ENCODE data around the gene EOGT.
A peak's percentile ranks its signal among the peaks of the same experiment; 100 is the strongest.

Gene EOGT

DNA sequence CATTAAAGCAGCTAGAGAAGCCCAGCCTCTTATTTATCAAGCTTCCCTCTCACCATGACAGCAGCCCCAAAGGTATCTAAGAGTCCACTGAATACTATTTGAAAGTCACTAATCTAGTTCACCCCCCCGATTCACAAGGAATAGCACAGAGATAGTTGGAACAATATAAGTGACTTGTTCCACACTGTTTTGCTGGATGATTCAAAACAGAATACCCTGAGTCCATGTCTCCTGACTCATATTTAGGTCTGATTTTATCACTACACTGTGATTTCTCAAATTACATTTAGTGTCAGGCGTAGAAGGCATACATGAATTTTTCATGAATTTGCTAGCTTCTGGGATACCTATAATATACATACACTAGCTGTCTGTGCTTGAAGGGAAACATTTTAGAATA, 18.7 kb upstream of the EOGT start:
- Histone ChIP-seq H3K4me1 (ENCODE audit: control insufficient read depth, insufficient read depth, low read length) (no peaks in the 10 kb centered on the region), H3K36me3 (ENCODE audit: control insufficient read depth, insufficient read depth, low read length) (peaks cover 86% of the 10 kb centered on the region), H3K27ac (ENCODE audit: low read depth, low read length) (no peak overlapping the region), H3K27me3 (ENCODE audit: control insufficient read depth, insufficient read depth, low read length) (no peaks in the 10 kb centered on the region), H3K9me3 (ENCODE audit: control insufficient read depth, insufficient read depth, low read depth, low read length) (no peaks in the 10 kb centered on the region), H3K9ac (ENCODE audit: low read length) (no peak overlapping the region), H3K4me3 (ENCODE audit: low read depth, low read length) (no peak overlapping the region)

DNA sequence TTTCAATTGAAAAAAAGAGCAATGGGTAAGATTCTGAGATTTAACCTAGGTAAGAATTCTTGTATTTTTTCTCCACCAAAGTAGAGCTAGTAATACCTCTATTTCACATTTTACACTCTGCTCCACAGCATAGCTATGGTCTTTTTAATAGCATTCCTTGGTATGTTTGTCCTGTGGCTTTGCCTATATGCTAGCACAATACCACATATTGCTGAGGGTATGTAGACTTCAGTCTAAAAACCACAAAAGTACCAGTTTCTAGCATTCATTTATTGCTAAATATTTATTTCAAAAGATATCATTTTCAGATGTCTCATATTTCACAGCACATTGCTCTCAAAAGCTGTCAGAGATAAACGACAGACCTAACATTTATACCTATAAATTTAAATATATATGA, 18.2 kb upstream of the EOGT start:
- Histone ChIP-seq H3K27me3 (ENCODE audit: control insufficient read depth, insufficient read depth, low read length) (no peaks in the 10 kb centered on the region), H3K4me1 (ENCODE audit: control insufficient read depth, insufficient read depth, low read length) (no peaks in the 10 kb centered on the region), H3K9ac (ENCODE audit: low read length) (no peak overlapping the region), H3K4me3 (ENCODE audit: low read depth, low read length) (no peak overlapping the region), H3K9me3 (ENCODE audit: control insufficient read depth, insufficient read depth, low read depth, low read length) (no peaks in the 10 kb centered on the region), H3K27ac (ENCODE audit: low read depth, low read length) (no peak overlapping the region), H3K36me3 (ENCODE audit: control insufficient read depth, insufficient read depth, low read length) (peaks cover 86% of the 10 kb centered on the region)

DNA sequence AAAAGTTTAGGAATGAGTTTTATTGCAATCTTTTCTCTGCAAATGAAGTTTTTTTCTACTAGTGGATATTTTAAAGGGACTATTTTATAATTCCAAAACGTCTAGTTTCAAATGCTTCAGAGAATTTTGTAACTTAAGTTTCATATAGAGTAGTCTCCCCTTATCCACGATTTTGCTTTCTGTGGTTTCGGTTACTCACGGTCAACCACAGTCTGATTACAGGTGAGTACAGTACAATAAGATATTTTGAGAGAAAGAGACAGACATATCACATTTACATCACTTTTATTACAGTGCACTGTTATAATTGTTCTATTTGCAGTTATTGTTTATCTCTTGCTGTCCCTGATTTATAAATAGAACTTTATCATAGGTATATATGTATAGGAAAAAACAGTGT, 7.4 kb upstream of the EOGT start:
- no peak overlapping the region for H3K4me3 ChIP-seq (ENCODE audit: low read depth, low read length)
- no peak overlapping the region for H3K27ac ChIP-seq (ENCODE audit: low read depth, low read length)
- no peaks in the 10 kb centered on the region for H3K4me1 ChIP-seq (ENCODE audit: control insufficient read depth, insufficient read depth, low read length)
- H3K9me3 ChIP-seq (ENCODE audit: control insufficient read depth, insufficient read depth, low read depth, low read length): no peaks in the 10 kb centered on the region
- peaks cover 39% of the 10 kb centered on the region for H3K36me3 ChIP-seq (ENCODE audit: control insufficient read depth, insufficient read depth, low read length)
- no peak overlapping the region for H3K9ac ChIP-seq (ENCODE audit: low read length)
- H3K27me3 ChIP-seq (ENCODE audit: control insufficient read depth, insufficient read depth, low read length): no peaks in the 10 kb centered on the region

DNA sequence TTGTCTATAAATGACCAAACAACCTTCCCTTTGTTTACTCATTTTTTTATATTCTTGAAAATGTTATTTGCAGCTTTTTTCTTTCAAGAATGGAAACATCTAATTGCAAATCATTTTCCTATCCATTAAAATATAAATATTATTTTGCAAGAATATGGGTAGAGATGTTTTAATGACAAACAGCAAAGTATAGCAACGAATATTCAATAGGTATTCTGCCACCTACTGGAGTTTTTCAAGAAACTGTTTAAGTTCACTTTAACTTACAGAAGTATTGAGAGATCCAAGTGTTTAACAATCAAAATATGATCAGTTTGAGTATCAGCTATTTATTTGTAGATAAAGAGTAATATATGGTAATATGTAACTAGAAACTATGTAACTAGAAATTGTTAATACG, 6.9 kb upstream of the EOGT start:
- H3K36me3 ChIP-seq (ENCODE audit: control insufficient read depth, insufficient read depth, low read length): peaks cover 35% of the 10 kb centered on the region

DNA sequence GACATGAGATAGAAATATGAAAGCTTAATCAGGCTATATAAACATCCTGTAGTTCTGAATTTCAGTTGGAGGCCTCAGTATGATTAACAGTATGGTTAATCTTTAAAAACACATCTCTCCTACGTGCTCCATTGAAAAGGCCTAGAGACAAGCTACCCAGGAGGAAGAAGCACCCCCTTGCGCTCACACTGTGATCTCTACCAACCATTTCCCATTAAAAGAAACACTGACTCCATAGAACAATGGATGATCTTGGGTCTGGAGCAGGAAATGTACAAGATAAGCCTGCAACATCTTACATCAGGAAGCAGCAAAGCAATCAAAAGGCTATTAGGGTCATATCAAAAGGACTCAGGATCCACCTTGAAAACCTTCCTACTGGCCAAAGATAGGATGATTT, 3.4 kb upstream of the EOGT start:
- Histone ChIP-seq H3K4me1 (ENCODE audit: control insufficient read depth, insufficient read depth, low read length) (peaks cover 28% of the 10 kb centered on the region), H3K27me3 (ENCODE audit: control insufficient read depth, insufficient read depth, low read length) (no peaks in the 10 kb centered on the region), H3K9me3 (ENCODE audit: control insufficient read depth, insufficient read depth, low read depth, low read length) (no peaks in the 10 kb centered on the region), H3K4me3 (ENCODE audit: low read depth, low read length) (no peak overlapping the region), H3K9ac (ENCODE audit: low read length) (no peak overlapping the region), H3K27ac (ENCODE audit: low read depth, low read length) (no peak overlapping the region), H3K36me3 (ENCODE audit: control insufficient read depth, insufficient read depth, low read length) (peaks cover 3% of the 10 kb centered on the region; the same call in 1 of the 2 replicates)

More for the DNA sequence above, 6.9 kb upstream of the EOGT start:
- Histone ChIP-seq H3K9me3 (ENCODE audit: control insufficient read depth, insufficient read depth, low read depth, low read length) (no peaks in the 10 kb centered on the region), H3K4me3 (ENCODE audit: low read depth, low read length) (no peak overlapping the region), H3K27ac (ENCODE audit: low read depth, low read length) (no peak overlapping the region), H3K4me1 (ENCODE audit: control insufficient read depth, insufficient read depth, low read length) (peaks cover 3% of the 10 kb centered on the region; the same call in 1 of the 2 replicates), H3K27me3 (ENCODE audit: control insufficient read depth, insufficient read depth, low read length) (no peaks in the 10 kb centered on the region), H3K9ac (ENCODE audit: low read length) (no peak overlapping the region)

DNA sequence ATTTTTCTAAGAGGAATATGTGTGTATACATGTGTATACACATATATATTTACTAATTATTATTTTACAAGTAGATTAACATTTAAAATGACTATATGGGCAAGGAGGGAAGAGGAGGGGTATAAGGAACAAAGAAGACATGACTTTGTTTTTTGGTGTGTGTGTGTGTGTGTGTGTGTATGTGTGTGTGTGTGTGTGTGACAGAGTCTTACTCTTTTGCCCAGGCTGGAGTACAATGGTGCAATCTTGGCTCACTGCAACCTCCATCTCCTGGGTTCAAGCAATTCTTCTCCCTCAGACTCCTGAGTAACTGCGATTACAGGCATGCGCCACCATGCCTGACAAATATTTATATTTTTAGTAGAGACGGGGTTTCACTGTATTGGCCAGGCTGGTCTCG, 2.6 kb upstream of the EOGT start:
- H3K9ac ChIP-seq (ENCODE audit: low read length): no peak overlapping the region
- H3K4me1 ChIP-seq (ENCODE audit: control insufficient read depth, insufficient read depth, low read length): peaks cover 36% of the 10 kb centered on the region
- H3K27me3 ChIP-seq (ENCODE audit: control insufficient read depth, insufficient read depth, low read length): no peaks in the 10 kb centered on the region
- H3K36me3 ChIP-seq (ENCODE audit: control insufficient read depth, insufficient read depth, low read length): peaks cover 3% of the 10 kb centered on the region; the same call in 1 of the 2 replicates
- no peak overlapping the region for H3K4me3 ChIP-seq (ENCODE audit: low read depth, low read length)
- no peaks in the 10 kb centered on the region for H3K9me3 ChIP-seq (ENCODE audit: control insufficient read depth, insufficient read depth, low read depth, low read length)
- H3K27ac ChIP-seq (ENCODE audit: low read depth, low read length): no peak overlapping the region

DNA sequence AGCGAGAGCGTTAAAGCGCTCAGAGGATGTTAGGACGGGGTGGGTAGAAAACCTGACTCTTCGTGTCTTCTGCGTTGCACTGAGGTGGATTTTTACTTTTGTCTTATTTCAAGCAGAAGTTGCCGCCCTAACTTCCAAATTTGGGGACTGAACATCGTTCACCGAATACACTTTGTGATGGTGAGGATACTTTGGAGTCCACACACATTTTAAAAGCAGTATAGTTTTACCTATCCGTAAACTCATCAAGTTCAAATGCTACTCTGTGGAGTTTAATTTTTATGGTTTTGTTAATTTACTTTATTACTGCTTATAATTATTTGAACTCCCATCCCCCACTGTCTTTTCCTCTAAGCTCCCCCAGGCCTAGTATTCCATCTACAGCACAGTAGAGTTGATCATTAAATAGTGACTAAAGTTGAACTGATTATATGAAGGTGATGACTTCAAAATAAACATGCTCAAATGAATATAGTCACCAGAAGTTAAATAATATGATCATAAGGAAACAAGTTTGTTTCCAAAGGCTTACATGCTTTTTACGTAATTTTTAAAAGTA, 617 bp upstream of the EOGT start:
- Histone ChIP-seq H3K4me1 (ENCODE audit: control insufficient read depth, insufficient read depth, low read length) (peaks cover 56% of the 10 kb centered on the region), H3K9me3 (ENCODE audit: control insufficient read depth, insufficient read depth, low read depth, low read length) (no peaks in the 10 kb centered on the region), H3K27me3 (ENCODE audit: control insufficient read depth, insufficient read depth, low read length) (no peaks in the 10 kb centered on the region), H3K36me3 (ENCODE audit: control insufficient read depth, insufficient read depth, low read length) (peaks cover 10% of the 10 kb centered on the region; the same call in 1 of the 2 replicates), H3K27ac (ENCODE audit: low read depth, low read length) (peak overlapping the region; percentile 92; the same call in 1 of the 2 replicates), H3K4me3 (ENCODE audit: low read depth, low read length) (peak overlapping the region; percentile 82), H3K9ac (ENCODE audit: low read length) (peak overlapping the region; percentile 97)

DNA sequence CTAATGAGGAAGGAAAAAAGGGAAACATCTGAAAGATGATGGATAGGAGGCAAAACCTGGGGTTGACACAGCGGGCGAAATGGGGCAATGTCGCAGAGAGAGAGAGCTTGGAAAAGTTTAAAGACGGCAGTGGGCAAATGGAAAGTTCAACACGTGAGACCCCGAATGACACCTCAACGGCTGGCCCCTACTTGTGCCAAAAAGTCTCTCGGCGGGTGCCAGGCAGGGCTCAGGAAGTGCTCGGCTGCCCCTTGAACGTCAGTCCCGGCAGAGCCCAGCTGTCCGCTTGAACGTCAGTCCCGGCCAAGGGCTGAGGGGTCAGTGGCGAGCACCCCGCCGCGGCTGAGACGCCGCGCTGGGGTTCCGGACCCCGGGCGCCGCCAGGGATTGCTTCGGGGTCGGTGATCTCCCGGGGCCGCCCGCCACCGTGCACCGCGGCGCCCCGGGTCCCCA, 658 bp downstream of the EOGT start:
- Histone ChIP-seq H3K36me3 (ENCODE audit: control insufficient read depth, insufficient read depth, low read length) (peaks cover 21% of the 10 kb centered on the region), H3K4me3 (ENCODE audit: low read depth, low read length) (peak overlapping the region; percentile 82), H3K27me3 (ENCODE audit: control insufficient read depth, insufficient read depth, low read length) (no peaks in the 10 kb centered on the region), H3K27ac (ENCODE audit: low read depth, low read length) (peak overlapping the region; percentile 92; the same call in 1 of the 2 replicates), H3K9me3 (ENCODE audit: control insufficient read depth, insufficient read depth, low read depth, low read length) (no peaks in the 10 kb centered on the region), H3K9ac (ENCODE audit: low read length) (peak overlapping the region; percentile 97), H3K4me1 (ENCODE audit: control insufficient read depth, insufficient read depth, low read length) (peaks cover 69% of the 10 kb centered on the region)

DNA sequence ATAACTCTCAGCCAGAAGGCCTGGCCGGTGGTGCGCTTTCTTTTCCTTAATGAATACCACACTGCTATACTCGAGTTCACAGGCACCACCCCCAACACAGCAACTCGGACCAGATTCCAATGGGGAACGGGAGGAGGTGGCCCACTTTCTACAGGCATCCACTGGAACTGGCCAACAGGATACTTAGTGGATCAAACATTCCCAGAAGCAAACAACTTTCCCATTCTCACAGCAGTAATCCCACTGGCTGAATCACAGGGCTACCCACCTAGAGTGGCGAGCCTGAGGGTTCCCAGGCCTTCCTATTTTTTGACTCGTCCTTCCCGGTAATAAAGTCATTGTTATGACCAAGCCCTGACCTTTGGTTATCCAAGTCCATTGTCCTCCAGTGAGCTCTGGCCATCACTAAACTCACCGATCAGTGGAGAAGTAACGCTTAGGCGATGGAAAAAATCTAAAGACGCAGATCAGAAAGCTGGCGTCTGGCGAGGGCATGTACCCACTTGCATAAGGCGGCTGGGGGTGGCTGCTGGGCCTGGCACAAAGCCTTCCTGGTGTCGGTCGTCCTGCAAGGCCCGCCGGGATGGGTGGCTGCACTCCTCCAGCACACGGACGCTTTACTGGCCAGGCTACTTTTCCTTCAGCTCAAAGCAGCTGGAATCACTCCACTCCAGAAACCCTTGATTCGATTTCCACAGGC, 1.2 kb downstream of the EOGT start:
- Histone ChIP-seq H3K9ac (ENCODE audit: low read length) (peak overlapping the region; percentile 97), H3K27ac (ENCODE audit: low read depth, low read length) (peak overlapping the region; percentile 92; the same call in 1 of the 2 replicates)

DNA sequence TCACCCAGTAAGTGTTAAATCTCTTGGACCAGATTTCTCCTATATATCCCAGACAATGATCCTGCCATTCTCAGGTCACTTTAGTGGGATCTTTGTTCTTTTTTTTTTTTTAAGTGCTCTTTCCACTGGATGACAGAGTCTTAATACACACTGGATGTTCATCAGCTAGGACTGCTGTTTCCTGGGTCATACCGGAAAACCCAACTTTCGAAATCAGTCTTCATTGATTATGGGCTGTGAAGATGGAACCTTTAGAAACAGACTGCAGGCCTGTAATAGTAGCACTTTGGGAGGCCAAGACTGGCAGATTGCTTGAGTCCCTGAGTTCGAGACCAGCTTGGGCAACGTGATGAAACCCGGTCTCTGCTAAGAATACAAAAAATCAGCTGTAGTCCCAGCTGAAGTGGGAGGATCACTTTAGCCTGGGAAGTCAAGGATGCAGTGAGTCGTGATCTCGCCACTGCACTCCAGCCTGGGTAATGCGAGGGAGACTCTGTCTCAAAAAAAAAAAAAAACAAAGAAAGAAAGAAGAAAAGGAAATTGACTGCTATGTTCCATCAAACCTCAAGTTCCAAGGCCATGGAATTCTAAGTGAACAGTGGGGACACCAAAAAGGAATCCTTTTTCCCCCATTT, 2.3 kb downstream of the EOGT start:
- H3K9ac ChIP-seq (ENCODE audit: low read length): peak overlapping the region; percentile 83
- H3K4me1 ChIP-seq (ENCODE audit: control insufficient read depth, insufficient read depth, low read length): peaks cover 69% of the 10 kb centered on the region
- no peaks in the 10 kb centered on the region for H3K9me3 ChIP-seq (ENCODE audit: control insufficient read depth, insufficient read depth, low read depth, low read length)
- no peaks in the 10 kb centered on the region for H3K27me3 ChIP-seq (ENCODE audit: control insufficient read depth, insufficient read depth, low read length)
- peak overlapping the region; percentile 82; the same call in 1 of the 2 replicates for H3K4me3 ChIP-seq (ENCODE audit: low read depth, low read length)
- peaks cover 34% of the 10 kb centered on the region for H3K36me3 ChIP-seq (ENCODE audit: control insufficient read depth, insufficient read depth, low read length)
- peak overlapping the region; percentile 99; the same call in 1 of the 2 replicates for H3K27ac ChIP-seq (ENCODE audit: low read depth, low read length)

More for the DNA sequence above, 1.2 kb downstream of the EOGT start:
- Histone ChIP-seq H3K36me3 (ENCODE audit: control insufficient read depth, insufficient read depth, low read length) (peaks cover 24% of the 10 kb centered on the region), H3K4me1 (ENCODE audit: control insufficient read depth, insufficient read depth, low read length) (peaks cover 69% of the 10 kb centered on the region), H3K27me3 (ENCODE audit: control insufficient read depth, insufficient read depth, low read length) (no peaks in the 10 kb centered on the region), H3K4me3 (ENCODE audit: low read depth, low read length) (peak overlapping the region; percentile 82), H3K9me3 (ENCODE audit: control insufficient read depth, insufficient read depth, low read depth, low read length) (no peaks in the 10 kb centered on the region)

Data from HUES6 (cell line).